WTC11 (cell line): ENCODE data around the gene ARHGAP18. TPM values are rescaled to one million over a fixed set of nuclear protein-coding genes. Genes with fewer than 3 reads are reported as not detected.

ENCODE experiments used
- ATAC-seq: fragments of 200-7000 bp; cut with Tn5 transposase; 2 replicates; pipeline ENCODE4 v1.10.0; 2021; ENCODE audit warnings: mild to moderate bottlenecking, moderate library complexity
- CTCF ChIA-PET: fragments of 300-600 bp; sonication (Branson Sonifier 250); formaldehyde crosslinking; loops from one replicate; lab custom pipeline; 2021; ENCODE audit warnings: antibody characterized with exemption; lab: Charles Lee
- POLR2A ChIA-PET: fragments of 350-600 bp; sonication (Branson Sonifier 250); formaldehyde crosslinking; loops from one replicate; lab custom pipeline; 2021; ENCODE audit warnings: antibody characterized with exemption; lab: Charles Lee
- DNase-seq: peaks from one replicate; pipeline ENCODE4 v3.0.0; 2021; ENCODE audit warnings: low spot score
- H3K27ac Mint-ChIP-seq: 2 replicates; pipeline ENCODE4 v1.8.0; 2021; ENCODE audit warnings: mixed read lengths
- H3K27me3 Mint-ChIP-seq: 2 replicates; pipeline ENCODE4 v1.8.0; 2021; ENCODE audit warnings: low read depth, mild to moderate bottlenecking, moderate library complexity, mixed read lengths
- H3K36me3 Mint-ChIP-seq: 2 replicates; pipeline ENCODE4 v1.8.0; 2021; ENCODE audit warnings: mixed read lengths
- H3K4me1 Mint-ChIP-seq: 2 replicates; pipeline ENCODE4 v1.8.0; 2022; ENCODE audit warnings: mixed read lengths
- H3K4me3 Mint-ChIP-seq: 2 replicates; pipeline ENCODE4 v1.8.0; 2021; ENCODE audit warnings: mild to moderate bottlenecking, moderate library complexity, mixed read lengths
- H3K9me3 Mint-ChIP-seq: 2 replicates; pipeline ENCODE4 v1.8.0; 2021; ENCODE audit warnings: mixed read lengths
- FOXJ3 ChIP-seq: sonication (generic); formaldehyde crosslinking; IDR thresholded peaks from 2 replicates; pipeline ENCODE4 v1.9.0; 2021; ENCODE audit warnings: missing genetic modification reagents, mild to moderate bottlenecking, borderline replicate concordance
- HMGA2 ChIP-seq: fragments of 250-450 bp; sonication (Bioruptor Pico); IDR thresholded peaks from 2 replicates; pipeline ENCODE4 v1.4.0; 2021; ENCODE audit warnings: mild to moderate bottlenecking, moderate library complexity
- JUN ChIP-seq: sonication (generic); formaldehyde crosslinking; IDR thresholded peaks from 2 replicates; pipeline ENCODE4 v1.8.0; 2023; ENCODE audit warnings: mild to moderate bottlenecking, missing genetic modification reagents
- KAT7 ChIP-seq: sonication (generic); formaldehyde crosslinking; IDR thresholded peaks from 2 replicates; pipeline ENCODE4 v1.8.1; 2023; ENCODE audit warnings: missing genetic modification reagents, mild to moderate bottlenecking, borderline replicate concordance
- RELA ChIP-seq: sonication (generic); formaldehyde crosslinking; IDR thresholded peaks from 2 replicates; pipeline ENCODE4 v1.8.1; 2022; ENCODE audit warnings: missing genetic modification reagents, mild to moderate bottlenecking, borderline replicate concordance
- SMAD3 ChIP-seq: sonication (generic); formaldehyde crosslinking; IDR thresholded peaks from 2 replicates; pipeline ENCODE4 v1.8.0; 2022; ENCODE audit warnings: missing genetic modification reagents, mild to moderate bottlenecking, borderline replicate concordance
- ZBTB21 ChIP-seq: sonication (generic); formaldehyde crosslinking; IDR thresholded peaks from 2 replicates; pipeline ENCODE4 v1.8.1; 2023; ENCODE audit warnings: mild to moderate bottlenecking, missing genetic modification reagents, borderline replicate concordance
- ZNF423 ChIP-seq: fragments of 250-450 bp; sonication (Bioruptor Pico); IDR thresholded peaks from 2 replicates; pipeline ENCODE4 v2.1.2; 2022; ENCODE audit warnings: mild to moderate bottlenecking, moderate library complexity
- ZNF671 ChIP-seq: fragments of 250-450 bp; sonication (Bioruptor Pico); IDR thresholded peaks from 2 replicates; pipeline ENCODE4 v1.8.0; 2021; ENCODE audit warnings: mild to moderate bottlenecking
- total RNA-seq: library from RNA; stranded (reverse); gene quantifications from 3 replicates; pipeline ENCODE4 v1.2.3, GENCODE V29; 2021
- TF ChIP-seq, protein P1 (sequence below): sonication (generic); formaldehyde crosslinking; IDR thresholded peaks from 2 replicates; pipeline ENCODE4 v1.8.1; 2022; ENCODE audit warnings: missing genetic modification reagents, borderline replicate concordance
- TF ChIP-seq, protein P2 (sequence below): sonication (generic); formaldehyde crosslinking; conservative IDR thresholded peaks from 2 replicates; pipeline ENCODE4 v1.8.1; 2023; ENCODE audit warnings: mild to moderate bottlenecking, low read depth, missing genetic modification reagents, moderate library complexity
- TF ChIP-seq, protein P3 (sequence below): sonication (generic); formaldehyde crosslinking; IDR thresholded peaks from 2 replicates; pipeline ENCODE4 v1.8.0; 2022; ENCODE audit warnings: missing genetic modification reagents
- TF ChIP-seq, protein P4 (sequence below): fragments of 200-600 bp; IDR thresholded peaks from 2 replicates; pipeline ENCODE4 v1.8.0; 2022; ENCODE audit warnings: antibody characterized with exemption
- TF ChIP-seq, protein P5 (sequence below): sonication (generic); formaldehyde crosslinking; IDR thresholded peaks from 2 replicates; pipeline ENCODE4 v1.8.1; 2022; ENCODE audit warnings: mild to moderate bottlenecking, moderate library complexity, missing genetic modification reagents
- TF ChIP-seq, protein P6 (sequence below): fragments of 250-450 bp; sonication (Bioruptor Pico); IDR thresholded peaks from 2 replicates; pipeline ENCODE4 v1.9.0; 2021; ENCODE audit warnings: mild to moderate bottlenecking
- TF ChIP-seq, protein P7 (sequence below): fragments of 250-450 bp; sonication (Bioruptor Pico); IDR thresholded peaks from 2 replicates; pipeline ENCODE4 v1.9.0; 2021; ENCODE audit warnings: mild to moderate bottlenecking

Gene ARHGAP18
- total RNA-seq, 1 experiment from 2014 or later, result 4.6 TPM

DNA sequence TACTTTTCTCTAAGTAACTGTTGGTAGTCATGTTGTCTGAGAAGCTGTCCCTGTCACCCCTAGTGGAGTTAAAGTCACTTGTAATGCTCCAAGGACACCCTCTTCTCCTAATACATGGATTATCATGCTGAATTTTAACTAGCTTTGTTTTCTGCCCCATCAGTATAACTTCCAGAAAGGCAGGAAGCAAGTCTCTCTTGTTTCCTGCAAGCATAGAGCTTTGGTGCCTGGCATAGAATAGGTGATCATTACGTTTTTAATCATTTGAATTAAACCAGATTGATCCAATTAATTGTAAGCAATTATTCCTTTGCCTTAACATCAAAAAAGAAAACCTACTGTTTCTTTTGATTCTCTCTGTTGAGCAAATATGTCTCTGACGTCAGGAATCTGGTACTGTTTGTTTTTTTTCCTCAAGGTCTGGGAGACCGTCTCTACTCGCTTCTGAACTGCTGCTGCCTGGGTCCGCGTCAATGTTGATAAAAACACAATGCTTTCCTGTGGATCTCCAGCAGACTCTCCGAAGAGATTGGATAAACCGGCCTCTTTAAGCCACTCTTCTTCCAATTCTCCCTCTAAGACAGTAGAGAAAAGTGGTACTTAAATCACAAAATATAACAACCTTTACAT lies 71.8 kb downstream of the ARHGAP18 start (continued):
- TF ChIP-seq SMAD3 (CRISPR knock-in tag) (no peak), RELA (CRISPR knock-in tag) (no peak)
- TF ChIP-seq, protein P1, sequence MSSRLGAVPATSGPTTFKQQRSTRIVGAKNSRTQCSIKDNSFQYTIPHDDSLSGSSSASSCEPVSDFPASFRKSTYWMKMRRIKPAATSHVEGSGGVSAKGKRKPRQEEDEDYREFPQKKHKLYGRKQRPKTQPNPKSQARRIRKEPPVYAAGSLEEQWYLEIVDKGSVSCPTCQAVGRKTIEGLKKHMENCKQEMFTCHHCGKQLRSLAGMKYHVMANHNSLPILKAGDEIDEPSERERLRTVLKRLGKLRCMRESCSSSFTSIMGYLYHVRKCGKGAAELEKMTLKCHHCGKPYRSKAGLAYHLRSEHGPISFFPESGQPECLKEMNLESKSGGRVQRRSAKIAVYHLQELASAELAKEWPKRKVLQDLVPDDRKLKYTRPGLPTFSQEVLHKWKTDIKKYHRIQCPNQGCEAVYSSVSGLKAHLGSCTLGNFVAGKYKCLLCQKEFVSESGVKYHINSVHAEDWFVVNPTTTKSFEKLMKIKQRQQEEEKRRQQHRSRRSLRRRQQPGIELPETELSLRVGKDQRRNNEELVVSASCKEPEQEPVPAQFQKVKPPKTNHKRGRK (CRISPR knock-in tag), result no peak

DNA sequence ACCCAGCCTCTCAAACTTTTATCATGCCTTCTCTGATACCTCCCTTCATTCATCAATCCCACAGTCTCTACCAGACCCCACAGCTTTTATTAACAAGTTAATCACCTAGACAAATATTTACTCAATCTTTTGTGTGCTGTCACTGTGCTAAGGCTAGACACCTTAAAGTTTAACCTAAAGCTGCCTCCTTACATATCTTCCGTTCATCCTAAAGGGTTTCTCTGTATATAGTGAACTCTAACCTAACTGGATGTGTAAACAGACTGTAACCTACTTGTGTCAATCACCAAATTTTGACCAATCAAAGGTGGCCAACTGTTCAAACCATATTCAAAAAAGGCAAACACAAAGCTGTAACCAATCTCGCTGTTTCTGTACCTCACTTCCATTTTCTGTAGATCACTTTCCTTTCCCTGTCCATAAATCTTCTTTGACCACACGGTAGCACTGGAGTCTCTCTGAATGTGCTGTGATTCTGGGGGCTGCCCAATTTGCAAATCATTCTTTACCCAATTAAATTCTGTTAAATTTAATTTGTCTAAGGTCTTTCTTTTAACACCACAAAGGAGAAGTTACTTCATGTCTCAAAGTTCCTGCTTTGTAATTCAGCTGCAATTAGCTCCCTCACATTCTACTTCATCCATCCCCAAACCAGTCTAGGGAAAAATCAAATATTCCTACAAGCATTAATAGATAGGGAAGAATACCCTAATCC lies 72.5 kb downstream of the ARHGAP18 start:
- ATAC-seq (no peak), DNase-seq (no peak)
- Mint-ChIP-seq H3K36me3 (no peaks in the 10 kb centered on the region), H3K9me3 (no peaks in the 10 kb centered on the region), H3K4me3 (no peak overlapping the region), H3K4me1 (peaks cover 14% of the 10 kb centered on the region), H3K27me3 (no peaks in the 10 kb centered on the region), H3K27ac (no peak overlapping the region)
- CTCF ChIA-PET, result interaction anchor here (1.0 kb wide), 1 partner anchor 138 kb away, joined by 3 read pairs; no protein-coding TSS in a partner anchor
- POLR2A ChIA-PET, result no interaction called here
- TF ChIP-seq HMGA2 (CRISPR knock-in tag) (no peak), KAT7 (no peak), FOXJ3 (CRISPR knock-in tag) (no peak), ZNF671 (CRISPR knock-in tag) (no peak), ZBTB21 (CRISPR knock-in tag) (no peak), JUN (CRISPR knock-in tag) (no peak), ZNF423 (CRISPR knock-in tag) (no peak)
- TF ChIP-seq, protein P2, sequence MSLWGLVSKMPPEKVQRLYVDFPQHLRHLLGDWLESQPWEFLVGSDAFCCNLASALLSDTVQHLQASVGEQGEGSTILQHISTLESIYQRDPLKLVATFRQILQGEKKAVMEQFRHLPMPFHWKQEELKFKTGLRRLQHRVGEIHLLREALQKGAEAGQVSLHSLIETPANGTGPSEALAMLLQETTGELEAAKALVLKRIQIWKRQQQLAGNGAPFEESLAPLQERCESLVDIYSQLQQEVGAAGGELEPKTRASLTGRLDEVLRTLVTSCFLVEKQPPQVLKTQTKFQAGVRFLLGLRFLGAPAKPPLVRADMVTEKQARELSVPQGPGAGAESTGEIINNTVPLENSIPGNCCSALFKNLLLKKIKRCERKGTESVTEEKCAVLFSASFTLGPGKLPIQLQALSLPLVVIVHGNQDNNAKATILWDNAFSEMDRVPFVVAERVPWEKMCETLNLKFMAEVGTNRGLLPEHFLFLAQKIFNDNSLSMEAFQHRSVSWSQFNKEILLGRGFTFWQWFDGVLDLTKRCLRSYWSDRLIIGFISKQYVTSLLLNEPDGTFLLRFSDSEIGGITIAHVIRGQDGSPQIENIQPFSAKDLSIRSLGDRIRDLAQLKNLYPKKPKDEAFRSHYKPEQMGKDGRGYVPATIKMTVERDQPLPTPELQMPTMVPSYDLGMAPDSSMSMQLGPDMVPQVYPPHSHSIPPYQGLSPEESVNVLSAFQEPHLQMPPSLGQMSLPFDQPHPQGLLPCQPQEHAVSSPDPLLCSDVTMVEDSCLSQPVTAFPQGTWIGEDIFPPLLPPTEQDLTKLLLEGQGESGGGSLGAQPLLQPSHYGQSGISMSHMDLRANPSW (CRISPR knock-in tag), result no peak
- TF ChIP-seq, protein P3, sequence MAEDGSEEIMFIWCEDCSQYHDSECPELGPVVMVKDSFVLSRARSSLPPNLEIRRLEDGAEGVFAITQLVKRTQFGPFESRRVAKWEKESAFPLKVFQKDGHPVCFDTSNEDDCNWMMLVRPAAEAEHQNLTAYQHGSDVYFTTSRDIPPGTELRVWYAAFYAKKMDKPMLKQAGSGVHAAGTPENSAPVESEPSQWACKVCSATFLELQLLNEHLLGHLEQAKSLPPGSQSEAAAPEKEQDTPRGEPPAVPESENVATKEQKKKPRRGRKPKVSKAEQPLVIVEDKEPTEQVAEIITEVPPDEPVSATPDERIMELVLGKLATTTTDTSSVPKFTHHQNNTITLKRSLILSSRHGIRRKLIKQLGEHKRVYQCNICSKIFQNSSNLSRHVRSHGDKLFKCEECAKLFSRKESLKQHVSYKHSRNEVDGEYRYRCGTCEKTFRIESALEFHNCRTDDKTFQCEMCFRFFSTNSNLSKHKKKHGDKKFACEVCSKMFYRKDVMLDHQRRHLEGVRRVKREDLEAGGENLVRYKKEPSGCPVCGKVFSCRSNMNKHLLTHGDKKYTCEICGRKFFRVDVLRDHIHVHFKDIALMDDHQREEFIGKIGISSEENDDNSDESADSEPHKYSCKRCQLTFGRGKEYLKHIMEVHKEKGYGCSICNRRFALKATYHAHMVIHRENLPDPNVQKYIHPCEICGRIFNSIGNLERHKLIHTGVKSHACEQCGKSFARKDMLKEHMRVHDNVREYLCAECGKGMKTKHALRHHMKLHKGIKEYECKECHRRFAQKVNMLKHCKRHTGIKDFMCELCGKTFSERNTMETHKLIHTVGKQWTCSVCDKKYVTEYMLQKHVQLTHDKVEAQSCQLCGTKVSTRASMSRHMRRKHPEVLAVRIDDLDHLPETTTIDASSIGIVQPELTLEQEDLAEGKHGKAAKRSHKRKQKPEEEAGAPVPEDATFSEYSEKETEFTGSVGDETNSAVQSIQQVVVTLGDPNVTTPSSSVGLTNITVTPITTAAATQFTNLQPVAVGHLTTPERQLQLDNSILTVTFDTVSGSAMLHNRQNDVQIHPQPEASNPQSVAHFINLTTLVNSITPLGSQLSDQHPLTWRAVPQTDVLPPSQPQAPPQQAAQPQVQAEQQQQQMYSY (CRISPR knock-in tag), result no peak
- TF ChIP-seq, protein P4, sequence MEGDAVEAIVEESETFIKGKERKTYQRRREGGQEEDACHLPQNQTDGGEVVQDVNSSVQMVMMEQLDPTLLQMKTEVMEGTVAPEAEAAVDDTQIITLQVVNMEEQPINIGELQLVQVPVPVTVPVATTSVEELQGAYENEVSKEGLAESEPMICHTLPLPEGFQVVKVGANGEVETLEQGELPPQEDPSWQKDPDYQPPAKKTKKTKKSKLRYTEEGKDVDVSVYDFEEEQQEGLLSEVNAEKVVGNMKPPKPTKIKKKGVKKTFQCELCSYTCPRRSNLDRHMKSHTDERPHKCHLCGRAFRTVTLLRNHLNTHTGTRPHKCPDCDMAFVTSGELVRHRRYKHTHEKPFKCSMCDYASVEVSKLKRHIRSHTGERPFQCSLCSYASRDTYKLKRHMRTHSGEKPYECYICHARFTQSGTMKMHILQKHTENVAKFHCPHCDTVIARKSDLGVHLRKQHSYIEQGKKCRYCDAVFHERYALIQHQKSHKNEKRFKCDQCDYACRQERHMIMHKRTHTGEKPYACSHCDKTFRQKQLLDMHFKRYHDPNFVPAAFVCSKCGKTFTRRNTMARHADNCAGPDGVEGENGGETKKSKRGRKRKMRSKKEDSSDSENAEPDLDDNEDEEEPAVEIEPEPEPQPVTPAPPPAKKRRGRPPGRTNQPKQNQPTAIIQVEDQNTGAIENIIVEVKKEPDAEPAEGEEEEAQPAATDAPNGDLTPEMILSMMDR, result no peak
- TF ChIP-seq, protein P5, sequence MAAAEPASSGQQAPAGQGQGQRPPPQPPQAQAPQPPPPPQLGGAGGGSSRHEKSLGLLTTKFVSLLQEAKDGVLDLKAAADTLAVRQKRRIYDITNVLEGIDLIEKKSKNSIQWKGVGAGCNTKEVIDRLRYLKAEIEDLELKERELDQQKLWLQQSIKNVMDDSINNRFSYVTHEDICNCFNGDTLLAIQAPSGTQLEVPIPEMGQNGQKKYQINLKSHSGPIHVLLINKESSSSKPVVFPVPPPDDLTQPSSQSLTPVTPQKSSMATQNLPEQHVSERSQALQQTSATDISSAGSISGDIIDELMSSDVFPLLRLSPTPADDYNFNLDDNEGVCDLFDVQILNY (CRISPR knock-in tag), result no peak
- TF ChIP-seq, protein P6, sequence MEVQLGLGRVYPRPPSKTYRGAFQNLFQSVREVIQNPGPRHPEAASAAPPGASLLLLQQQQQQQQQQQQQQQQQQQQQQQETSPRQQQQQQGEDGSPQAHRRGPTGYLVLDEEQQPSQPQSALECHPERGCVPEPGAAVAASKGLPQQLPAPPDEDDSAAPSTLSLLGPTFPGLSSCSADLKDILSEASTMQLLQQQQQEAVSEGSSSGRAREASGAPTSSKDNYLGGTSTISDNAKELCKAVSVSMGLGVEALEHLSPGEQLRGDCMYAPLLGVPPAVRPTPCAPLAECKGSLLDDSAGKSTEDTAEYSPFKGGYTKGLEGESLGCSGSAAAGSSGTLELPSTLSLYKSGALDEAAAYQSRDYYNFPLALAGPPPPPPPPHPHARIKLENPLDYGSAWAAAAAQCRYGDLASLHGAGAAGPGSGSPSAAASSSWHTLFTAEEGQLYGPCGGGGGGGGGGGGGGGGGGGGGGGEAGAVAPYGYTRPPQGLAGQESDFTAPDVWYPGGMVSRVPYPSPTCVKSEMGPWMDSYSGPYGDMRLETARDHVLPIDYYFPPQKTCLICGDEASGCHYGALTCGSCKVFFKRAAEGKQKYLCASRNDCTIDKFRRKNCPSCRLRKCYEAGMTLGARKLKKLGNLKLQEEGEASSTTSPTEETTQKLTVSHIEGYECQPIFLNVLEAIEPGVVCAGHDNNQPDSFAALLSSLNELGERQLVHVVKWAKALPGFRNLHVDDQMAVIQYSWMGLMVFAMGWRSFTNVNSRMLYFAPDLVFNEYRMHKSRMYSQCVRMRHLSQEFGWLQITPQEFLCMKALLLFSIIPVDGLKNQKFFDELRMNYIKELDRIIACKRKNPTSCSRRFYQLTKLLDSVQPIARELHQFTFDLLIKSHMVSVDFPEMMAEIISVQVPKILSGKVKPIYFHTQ, result no peak
- TF ChIP-seq, protein P7, sequence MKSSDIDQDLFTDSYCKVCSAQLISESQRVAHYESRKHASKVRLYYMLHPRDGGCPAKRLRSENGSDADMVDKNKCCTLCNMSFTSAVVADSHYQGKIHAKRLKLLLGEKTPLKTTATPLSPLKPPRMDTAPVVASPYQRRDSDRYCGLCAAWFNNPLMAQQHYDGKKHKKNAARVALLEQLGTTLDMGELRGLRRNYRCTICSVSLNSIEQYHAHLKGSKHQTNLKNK, result no peak
